ENCODE results near the gene ITPK1.

The ITPK1 gene

GRCh38 chr14:92902191-92902590 is 213.5 kb downstream of the ITPK1 start:
- TF ChIP-seq, protein P1, sequence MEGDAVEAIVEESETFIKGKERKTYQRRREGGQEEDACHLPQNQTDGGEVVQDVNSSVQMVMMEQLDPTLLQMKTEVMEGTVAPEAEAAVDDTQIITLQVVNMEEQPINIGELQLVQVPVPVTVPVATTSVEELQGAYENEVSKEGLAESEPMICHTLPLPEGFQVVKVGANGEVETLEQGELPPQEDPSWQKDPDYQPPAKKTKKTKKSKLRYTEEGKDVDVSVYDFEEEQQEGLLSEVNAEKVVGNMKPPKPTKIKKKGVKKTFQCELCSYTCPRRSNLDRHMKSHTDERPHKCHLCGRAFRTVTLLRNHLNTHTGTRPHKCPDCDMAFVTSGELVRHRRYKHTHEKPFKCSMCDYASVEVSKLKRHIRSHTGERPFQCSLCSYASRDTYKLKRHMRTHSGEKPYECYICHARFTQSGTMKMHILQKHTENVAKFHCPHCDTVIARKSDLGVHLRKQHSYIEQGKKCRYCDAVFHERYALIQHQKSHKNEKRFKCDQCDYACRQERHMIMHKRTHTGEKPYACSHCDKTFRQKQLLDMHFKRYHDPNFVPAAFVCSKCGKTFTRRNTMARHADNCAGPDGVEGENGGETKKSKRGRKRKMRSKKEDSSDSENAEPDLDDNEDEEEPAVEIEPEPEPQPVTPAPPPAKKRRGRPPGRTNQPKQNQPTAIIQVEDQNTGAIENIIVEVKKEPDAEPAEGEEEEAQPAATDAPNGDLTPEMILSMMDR (conservative IDR thresholded peaks at IDR 0.05; ENCODE audit: low read length), result no peak
- H3K4me3 ChIP-seq (ENCODE audit: low read length), result no peak overlapping the region

GRCh38 chr14:92900660-92901059 is 215.1 kb downstream of the ITPK1 start:
- TF ChIP-seq, protein P1 (conservative IDR thresholded peaks at IDR 0.05; ENCODE audit: low read length), result no peak
- no peak for DNase-seq (ENCODE audit: low read depth)
- no peak overlapping the region for H3K4me3 ChIP-seq (ENCODE audit: low read length)

More at GRCh38 chr14:92902191-92902590, 213.5 kb downstream of the ITPK1 start:
- DNase-seq (ENCODE audit: low read depth), result no peak

- TF ChIP-seq, protein P1 (conservative IDR thresholded peaks at IDR 0.05; ENCODE audit: low read length), result no peak
- H3K4me3 ChIP-seq (ENCODE audit: low read length), result no peak overlapping the region
- no peak for DNase-seq (ENCODE audit: low read depth)
Observed at GRCh38 chr14:92898566-92899131, 217.1 kb downstream of the ITPK1 start.

DNA sequence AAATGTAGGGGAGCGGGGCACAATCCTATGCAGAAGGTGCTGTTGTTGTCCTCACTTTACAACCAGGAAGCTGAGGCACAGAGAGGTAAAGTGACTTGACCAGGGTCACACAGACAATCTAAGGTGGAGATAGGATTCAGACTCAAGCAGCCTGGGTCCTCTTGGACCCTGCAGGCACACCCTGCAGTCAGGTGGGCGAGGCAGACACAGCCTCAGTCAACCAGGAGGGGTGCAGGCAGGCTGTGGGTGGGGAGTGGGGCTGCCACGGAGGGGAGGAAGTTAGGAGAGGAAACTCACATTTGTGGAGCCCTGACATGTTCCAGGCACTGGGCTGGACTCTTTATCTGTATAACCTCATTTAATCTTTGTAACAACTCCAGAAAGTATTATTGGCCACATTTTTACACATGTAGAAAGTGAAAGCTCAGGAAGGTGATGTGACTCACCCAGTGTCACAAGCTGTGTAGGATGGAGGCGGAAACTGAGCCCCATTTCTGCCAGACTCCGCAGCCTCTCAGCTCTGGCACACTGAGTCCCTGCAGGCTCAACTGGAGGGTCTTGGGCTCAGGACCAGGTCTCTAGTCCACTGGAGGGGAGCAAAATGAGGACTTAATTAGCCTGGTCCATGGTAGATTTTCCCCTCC is 217.7 kb downstream of the ITPK1 start:
- H3K4me3 ChIP-seq (ENCODE audit: low read length), result no peak overlapping the region
- no peak for DNase-seq (ENCODE audit: low read depth)
- TF ChIP-seq, protein P1 (conservative IDR thresholded peaks at IDR 0.05; ENCODE audit: low read length), result no peak

DNA sequence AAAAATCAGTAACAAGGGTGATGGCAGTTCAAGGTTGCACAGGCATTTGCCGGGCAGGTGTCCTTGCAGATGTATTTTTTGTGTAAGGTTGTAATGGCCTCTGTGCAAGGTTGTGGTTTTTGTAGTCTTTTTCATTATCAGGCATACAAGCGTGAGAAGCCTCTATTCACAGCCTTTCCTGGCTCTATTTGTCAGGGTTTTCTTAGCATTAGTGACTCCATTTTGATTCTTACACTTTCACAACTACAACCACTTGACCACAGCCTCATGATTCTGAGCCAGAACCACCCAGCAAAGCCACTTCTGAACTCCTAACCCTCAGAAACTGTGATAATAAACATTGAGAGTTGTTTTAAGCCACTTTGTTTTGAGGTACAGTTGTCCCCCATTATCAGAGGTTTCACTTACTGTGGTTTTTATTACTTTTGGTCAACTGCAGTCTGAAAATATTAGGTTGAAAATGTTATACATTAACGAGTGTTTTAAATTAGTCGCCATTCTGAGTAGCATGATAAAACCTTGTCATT is 220.3 kb downstream of the ITPK1 start:
- no peak for DNase-seq (ENCODE audit: low read depth)
- TF ChIP-seq, protein P1 (conservative IDR thresholded peaks at IDR 0.05; ENCODE audit: low read length), result no peak

DNA sequence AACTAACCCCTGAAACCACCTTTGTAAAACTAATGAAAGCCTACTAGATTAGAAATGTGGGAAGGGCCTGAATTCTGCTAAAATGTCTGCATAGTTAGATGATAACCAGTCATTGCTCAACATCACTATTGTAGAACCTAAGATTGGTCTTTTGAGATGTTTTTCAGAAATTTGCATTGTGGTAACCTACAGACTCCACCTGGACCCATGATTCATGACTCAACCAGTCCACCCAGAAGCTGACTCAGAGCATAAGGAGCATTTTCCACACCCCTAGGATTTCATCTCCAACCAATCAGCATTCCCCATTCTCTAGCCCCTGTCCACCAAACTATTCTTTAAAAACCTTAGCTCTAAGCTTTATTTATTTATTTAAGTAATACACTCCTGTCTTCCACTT is 223.1 kb downstream of the ITPK1 start:
- H3K4me3 ChIP-seq (ENCODE audit: low read length), result no peak overlapping the region
- DNase-seq (ENCODE audit: low read depth), result no peak
- TF ChIP-seq, protein P1 (conservative IDR thresholded peaks at IDR 0.05; ENCODE audit: low read length), result no peak

More for the DNA sequence above, 220.3 kb downstream of the ITPK1 start:
- H3K4me3 ChIP-seq (ENCODE audit: low read length), result no peak overlapping the region

All from AG10803 (cell line).